ENCODE results near the gene USP26.
"Not testable (repeated sequence)": the region's sequence is repeated elsewhere in the genome, so short reads cannot be mapped to it uniquely, and the experiment has no call there.

GRCh38 chrX:133085056-133085455, 11.9 kb downstream of the USP26 start:
- TF ChIP-seq CTCF (IDR thresholded peaks at IDR 0.05; ENCODE audit: poor library complexity); EZH2 (IDR thresholded peaks at IDR 0.05; ENCODE audit: borderline replicate concordance): not testable (repeated sequence)
